Ovary (tissue), 9 donors: Measurements from ENCODE around the gene ASMT. TPM values are rescaled to one million over a fixed set of nuclear protein-coding genes. Genes with fewer than 3 reads are reported as not detected.

ENCODE experiments used
- DNase-seq, 5 donors: peaks; one replicate each; pipeline ENCODE4 v3.0.0-alpha.2; 2019 to 2020
- H3K27ac ChIP-seq, 2 donors: fragments of 200-600 bp; one replicate each; pipeline versions ENCODE4 v1.5.1 to v1.8.0; 2019 to 2022
- H3K27me3 ChIP-seq: fragments of 200-600 bp; one replicate; pipeline ENCODE4 v1.8.0; 2022
- H3K36me3 ChIP-seq: fragments of 200-600 bp; sonication (generic); one replicate; pipeline ENCODE4 v1.5.1; 2019
- H3K4me1 ChIP-seq: one replicate; pipeline ENCODE4 v1.8.1; 2013; ENCODE audit warnings: mild to moderate bottlenecking, moderate library complexity; ENCODE audit not compliant: insufficient read depth
- H3K4me3 ChIP-seq: fragments of 200-600 bp; sonication (generic); one replicate; pipeline ENCODE4 v1.5.1; 2017
- H3K9me3 ChIP-seq, 2 donors: fragments of 200-600 bp in 1 of 2; sonication (generic) in 1 of 2; one replicate each; pipeline versions ENCODE4 v1.5.1 to v1.8.1; 2013 to 2019; ENCODE audit warnings: mild to moderate bottlenecking in 1 of 2, moderate library complexity in 1 of 2
- CTCF ChIP-seq, 3 donors: fragments of 450-650 bp in 2 of 3; fragments of 200-600 bp in 1 of 3; IDR thresholded peaks; one replicate each; pipeline versions ENCODE4 v1.5.1 to v1.8.0; 2016 to 2022; ENCODE audit warnings: antibody characterized with exemption in 3 of 3, mild to moderate bottlenecking in 1 of 3
- EP300 ChIP-seq: sonication (generic); formaldehyde crosslinking; IDR thresholded peaks from one replicate; pipeline ENCODE4 v1.6.1; 2017; ENCODE audit warnings: antibody characterized with exemption
- POLR2A ChIP-seq: fragments of 450-650 bp; IDR thresholded peaks from one replicate; pipeline ENCODE4 v1.6.1; 2017; ENCODE audit warnings: antibody characterized with exemption, mild to moderate bottlenecking, moderate library complexity
- WGBS, 3 donors: extraction: QIAGEN DNeasy Blood & Tissue Kit in 1 of 3; methylation state at CpG; one replicate each; pipeline versions ENCODE4 v1.1.5 to v1.1.7; 2013 to 2017; 5-methylcytosine and 5-hydroxymethylcytosine counted together
- intact Hi-C, 4 donors: fragments of 100-400 bp; cut with DNase I; formaldehyde crosslinking; loops; one replicate each; pipeline versions ENCODE4 v1.11.0 to v1.15.1; 2022 to 2023
- polyA plus RNA-seq, 2 donors: library from polyadenylated mRNA; stranded (reverse); fragments of 200-250 nt in 1 of 2; fragments of 350-450 nt in 1 of 2; fragmentation: Illumina TruSeq in 1 of 2; extraction: RNeasy Lipid Tissue Mini Kit (QIAGEN cat#74804) in 1 of 2; gene quantifications; one replicate each; pipeline ENCODE4 v1.2.3, GENCODE V29; 2013 to 2014
- total RNA-seq, 7 donors: library from RNA; depleted of rRNA in 2 of 7; stranded (reverse); fragments of >200 nt in 2 of 7; fragmentation: NEBNext Ultra II Directional in 3 of 7; extraction: Animal tissue kit (Norgen Biotek cat#: 25700) in 3 of 7; gene quantifications; one replicate each; pipeline versions ENCODE4 v1.1.0 to v1.2.4, GENCODE V29; 2016 to 2023
- donor health status: DM: no; HTN: no; CAD: no; lungs with moderate emphysema.
- donor health status: DM: no; HTN: no; CAD: no.
- donor health status: Bipolar disorder and iron deficiency.
- donor health status: DM: yes; HTN: yes; CAD: no.
- donor health status: DM: no; HTN: no; CAD: no.
- donor health status: DM: yes; HTN: yes; CAD: no.

Gene ASMT
- total and polyA plus RNA-seq, 9 donors, result 0.23 to 0.50 (median 0.38) TPM; not detected in 4

GRCh38 chrX:1658071-1658491 is 43.2 kb downstream of the ASMT start:
- Histone ChIP-seq H3K4me3 (no peak overlapping the region), H3K9me3 (no peaks in the 10 kb centered on the region), H3K4me1 (no peaks in the 10 kb centered on the region), H3K27ac (no peak overlapping the region), H3K36me3 (no peaks in the 10 kb centered on the region), H3K27me3 (no peaks in the 10 kb centered on the region)
- DNase-seq, result no peak
- WGBS, 3 donors, result 16 to 24% (median 19%) methylated on average over 14 of the region's 14 CpGs
- intact Hi-C loops, result no loop called here
- TF ChIP-seq POLR2A (no peak), CTCF (IDR thresholded peaks at IDR 0.05) (no peak), EP300 (no peak)

- Histone ChIP-seq H3K27me3 (no peaks in the 10 kb centered on the region), H3K27ac (no peak overlapping the region), H3K36me3 (no peaks in the 10 kb centered on the region), H3K4me3 (no peak overlapping the region), H3K9me3 (no peaks in the 10 kb centered on the region), H3K4me1 (no peaks in the 10 kb centered on the region)
- no peak for TF ChIP-seq EP300
- no peak for TF ChIP-seq CTCF (IDR thresholded peaks at IDR 0.05)
- TF ChIP-seq POLR2A, result no peak
- WGBS, 3 donors, result 88 to 90% (median 88%) methylated on average over 31 to 34 of the region's 34 CpGs
- intact Hi-C loops, result no loop called here
- no peak for DNase-seq
Measured at GRCh38 chrX:1659664-1660461, 45.0 kb downstream of the ASMT start.

- Histone ChIP-seq H3K4me1 (no peaks in the 10 kb centered on the region), H3K36me3 (no peaks in the 10 kb centered on the region), H3K4me3 (no peak overlapping the region), H3K27me3 (no peaks in the 10 kb centered on the region), H3K27ac (no peak overlapping the region), H3K9me3 (no peaks in the 10 kb centered on the region)
- DNase-seq, result no peak
- intact Hi-C loops, result no loop called here
- no peak for TF ChIP-seq CTCF (IDR thresholded peaks at IDR 0.05)
- no peak for TF ChIP-seq POLR2A
- 72 to 74% (median 73%) methylated on average over 16 of the region's 16 CpGs for WGBS, 3 donors
Measured at GRCh38 chrX:1661048-1661921, 46.4 kb downstream of the ASMT start.

- intact Hi-C loops, result no loop called here
Measured at GRCh38 chrX:1661922-1662221, 47.0 kb downstream of the ASMT start.

More at GRCh38 chrX:1661922-1662221, 47.0 kb downstream of the ASMT start:
- no peaks in the 10 kb centered on the region for H3K9me3 ChIP-seq
- TF ChIP-seq CTCF (IDR thresholded peaks at IDR 0.05) (no peak), EP300 (no peak), POLR2A (no peak)
- 87 to 90% (median 89%) methylated on average over 15 of the region's 15 CpGs for WGBS, 3 donors
- no peaks in the 10 kb centered on the region for H3K27me3 ChIP-seq
- no peaks in the 10 kb centered on the region for H3K36me3 ChIP-seq
- H3K4me3 ChIP-seq, result no peak overlapping the region
- no peak for DNase-seq
- H3K27ac ChIP-seq, result no peak overlapping the region
- H3K4me1 ChIP-seq, result no peaks in the 10 kb centered on the region
